GDM1 (cell line): ENCODE measurements around the gene TSPAN7.

ENCODE experiments used
- DNase-seq: peaks from one replicate; lab custom pipeline; 2025; lab: John Stamatoyannopoulos, UW

TSPAN7 gene

GRCh38 chrX:38679695-38680094, 118.4 kb downstream of the TSPAN7 start:
- DNase-seq = no peak

GRCh38 chrX:38682095-38682494, 120.8 kb downstream of the TSPAN7 start:
- no peak for DNase-seq

- DNase-seq = no peak
Measured at GRCh38 chrX:38692961-38693360, 131.6 kb downstream of the TSPAN7 start.

- DNase-seq = peak; percentile 19
Measured at GRCh38 chrX:38694394-38694793, 133.1 kb downstream of the TSPAN7 start.

- no peak for DNase-seq
Measured at GRCh38 chrX:38697461-38697860, 136.1 kb downstream of the TSPAN7 start.

GRCh38 chrX:38699121-38699520, 137.8 kb downstream of the TSPAN7 start:
- DNase-seq = no peak

- DNase-seq = no peak
Measured at GRCh38 chrX:38699696-38700095, 138.4 kb downstream of the TSPAN7 start.

- DNase-seq = no peak
Measured at GRCh38 chrX:38701073-38701472, 139.7 kb downstream of the TSPAN7 start.

- DNase-seq = no peak
Measured at GRCh38 chrX:38704146-38704882, 143.0 kb downstream of the TSPAN7 start.

GRCh38 chrX:38717871-38718270, 156.5 kb downstream of the TSPAN7 start:
- DNase-seq = no peak

- DNase-seq = no peak
Measured at GRCh38 chrX:38718311-38718710, 157.0 kb downstream of the TSPAN7 start.

GRCh38 chrX:38726612-38727011, 165.3 kb downstream of the TSPAN7 start:
- DNase-seq = no peak

- no peak for DNase-seq
Measured at GRCh38 chrX:38727668-38728067, 166.3 kb downstream of the TSPAN7 start.

- DNase-seq = no peak
Measured at GRCh38 chrX:38732866-38733265, 171.5 kb downstream of the TSPAN7 start.
